ENCODE data around the gene C9orf85.
"Not testable (repeated sequence)": the region's sequence is repeated elsewhere in the genome, so short reads cannot be mapped to it uniquely, and the experiment has no call there.

Gene C9orf85

DNA sequence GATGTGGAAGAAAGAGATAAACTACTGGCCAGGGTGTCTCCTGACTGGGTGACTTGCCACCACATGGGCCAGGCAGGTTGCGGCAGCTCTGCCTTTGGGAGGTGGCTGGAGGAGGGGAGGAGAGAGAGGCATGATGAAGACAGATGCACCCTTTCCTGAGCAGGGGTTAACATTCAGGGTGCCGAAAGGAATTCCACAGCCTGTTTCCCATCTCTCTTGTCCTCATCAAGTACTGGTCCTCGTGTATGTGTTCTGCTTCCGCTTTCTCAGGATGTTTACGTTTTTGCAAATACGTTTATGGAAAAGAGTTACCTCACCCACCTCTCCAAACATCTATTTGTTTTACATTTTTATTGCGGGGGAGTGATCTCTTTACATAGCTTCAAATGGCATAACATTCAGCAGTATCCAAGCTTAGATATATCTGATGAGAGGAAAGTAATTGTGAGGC is 73.4 kb downstream of the C9orf85 start:
- no peaks in the 10 kb centered on the region for H3K9me3 ChIP-seq (ENCODE audit: control insufficient read depth, low read depth, low read length)
- no peak overlapping the region for H3K9ac ChIP-seq (ENCODE audit: low read length)
- H3K27ac ChIP-seq (ENCODE audit: low read length) = no peak overlapping the region
- H3K27me3 ChIP-seq (ENCODE audit: control insufficient read depth, insufficient read depth, low read length) = no peaks in the 10 kb centered on the region
- no peaks in the 10 kb centered on the region for H3K36me3 ChIP-seq (ENCODE audit: control insufficient read depth, low read depth, low read length)
- peaks cover 13% of the 10 kb centered on the region for H3K4me1 ChIP-seq (ENCODE audit: control insufficient read depth, low read depth, low read length)
- no peak overlapping the region for H3K4me3 ChIP-seq (ENCODE audit: low read length)

DNA sequence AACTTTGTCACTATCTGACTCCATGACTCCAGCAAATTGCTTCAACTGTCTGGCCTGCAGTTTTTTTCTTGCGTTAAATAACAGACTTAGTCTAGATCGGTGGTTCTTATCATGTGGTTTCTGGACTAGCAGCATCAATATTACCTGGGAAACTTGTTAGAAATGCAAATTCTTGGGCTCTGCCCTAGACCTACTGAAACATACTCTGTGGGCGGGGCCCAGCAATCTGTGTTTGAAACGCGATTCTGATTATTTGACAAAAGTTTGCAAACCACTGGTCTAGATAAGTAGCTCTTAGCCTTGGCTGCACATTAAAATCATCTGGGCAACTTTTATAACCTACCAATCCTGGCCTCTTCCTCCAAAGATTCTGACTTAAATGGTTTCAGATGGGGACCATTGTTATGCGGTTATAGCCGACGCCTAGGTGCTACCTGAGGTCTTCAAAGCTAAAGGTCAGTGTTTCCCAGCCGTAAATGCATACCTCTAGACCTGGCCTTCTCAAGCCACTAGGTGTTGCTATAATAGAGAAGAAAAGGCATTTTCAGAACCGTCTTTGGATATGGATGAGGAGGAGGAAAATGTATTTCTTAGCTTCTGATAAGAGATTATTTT is 74.0 kb downstream of the C9orf85 start:
- Histone ChIP-seq H3K27ac (ENCODE audit: low read length) (no peak overlapping the region), H3K4me3 (ENCODE audit: low read length) (no peak overlapping the region), H3K36me3 (ENCODE audit: control insufficient read depth, low read depth, low read length) (no peaks in the 10 kb centered on the region), H3K27me3 (ENCODE audit: control insufficient read depth, insufficient read depth, low read length) (no peaks in the 10 kb centered on the region), H3K4me1 (ENCODE audit: control insufficient read depth, low read depth, low read length) (peaks cover 13% of the 10 kb centered on the region), H3K9ac (ENCODE audit: low read length) (no peak overlapping the region), H3K9me3 (ENCODE audit: control insufficient read depth, low read depth, low read length) (no peaks in the 10 kb centered on the region)

DNA sequence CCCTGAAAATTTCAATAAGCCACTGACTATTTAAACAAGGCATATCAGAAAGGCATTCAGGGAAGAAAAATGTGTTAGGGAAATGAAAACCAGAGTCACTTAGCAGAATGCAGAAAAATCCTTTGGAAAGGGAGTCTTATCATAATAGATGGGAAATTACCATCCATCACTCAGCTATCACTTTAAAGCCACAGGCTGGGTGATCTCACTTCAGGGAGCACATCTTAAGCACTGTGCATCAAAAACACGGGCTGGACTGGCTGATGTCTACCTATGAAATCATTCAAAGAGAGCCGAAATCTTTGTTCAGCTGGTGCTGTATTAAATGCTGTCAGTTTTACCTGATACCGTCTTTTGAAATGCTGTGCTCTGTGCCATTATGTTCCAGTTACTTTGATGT is 75.5 kb downstream of the C9orf85 start:
- H3K9me3 ChIP-seq (ENCODE audit: control insufficient read depth, low read depth, low read length) = no peaks in the 10 kb centered on the region
- no peak overlapping the region for H3K27ac ChIP-seq (ENCODE audit: low read length)
- H3K36me3 ChIP-seq (ENCODE audit: control insufficient read depth, low read depth, low read length) = no peaks in the 10 kb centered on the region
- no peak overlapping the region for H3K4me3 ChIP-seq (ENCODE audit: low read length)
- H3K27me3 ChIP-seq (ENCODE audit: control insufficient read depth, insufficient read depth, low read length) = no peaks in the 10 kb centered on the region
- H3K4me1 ChIP-seq (ENCODE audit: control insufficient read depth, low read depth, low read length) = peaks cover 13% of the 10 kb centered on the region
- H3K9ac ChIP-seq (ENCODE audit: low read length) = no peak overlapping the region

DNA sequence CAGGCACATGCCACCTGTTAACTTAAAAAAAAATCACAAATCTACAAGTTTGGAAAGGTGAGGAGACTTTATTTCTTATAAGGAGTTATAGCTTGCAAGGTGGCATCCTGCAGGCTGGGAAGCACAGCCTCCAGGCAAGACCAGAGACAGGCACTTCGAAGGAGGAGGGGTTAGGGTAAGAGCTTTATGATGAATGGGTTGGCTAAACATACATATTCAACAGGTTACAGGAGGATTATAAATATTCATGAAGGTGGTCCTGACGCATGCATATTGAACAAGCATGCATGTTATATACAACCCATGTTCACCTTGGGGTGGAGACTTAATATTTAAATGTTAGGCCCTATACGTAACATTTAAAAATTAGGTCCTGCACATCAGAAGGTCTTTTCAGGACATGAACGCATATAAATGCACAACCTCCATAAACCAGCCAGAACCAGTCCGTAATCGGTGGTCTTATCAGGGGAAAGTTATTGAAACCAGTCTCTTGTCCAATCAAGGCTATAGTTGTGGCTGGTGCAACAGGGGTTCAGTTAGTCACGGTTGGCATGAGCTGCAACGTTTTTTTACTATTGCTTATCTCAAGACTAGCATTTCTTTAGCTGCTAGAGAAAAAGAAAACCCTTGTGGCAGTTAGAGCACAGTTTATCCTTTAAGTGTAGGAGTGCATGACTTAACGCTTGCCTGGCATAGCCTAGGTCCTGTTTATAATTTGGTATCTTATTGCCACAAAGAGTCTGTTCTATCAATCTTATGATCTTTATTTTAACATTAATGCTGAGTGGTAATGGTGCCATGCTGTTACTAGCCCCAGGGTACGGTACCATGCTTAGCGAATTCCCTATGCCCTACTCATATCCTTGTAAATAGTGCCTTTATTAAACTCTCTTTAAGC is 76.3 kb downstream of the C9orf85 start:
- no peaks in the 10 kb centered on the region for H3K9me3 ChIP-seq (ENCODE audit: control insufficient read depth, low read depth, low read length)
- H3K27ac ChIP-seq (ENCODE audit: low read length) = no peak overlapping the region

DNA sequence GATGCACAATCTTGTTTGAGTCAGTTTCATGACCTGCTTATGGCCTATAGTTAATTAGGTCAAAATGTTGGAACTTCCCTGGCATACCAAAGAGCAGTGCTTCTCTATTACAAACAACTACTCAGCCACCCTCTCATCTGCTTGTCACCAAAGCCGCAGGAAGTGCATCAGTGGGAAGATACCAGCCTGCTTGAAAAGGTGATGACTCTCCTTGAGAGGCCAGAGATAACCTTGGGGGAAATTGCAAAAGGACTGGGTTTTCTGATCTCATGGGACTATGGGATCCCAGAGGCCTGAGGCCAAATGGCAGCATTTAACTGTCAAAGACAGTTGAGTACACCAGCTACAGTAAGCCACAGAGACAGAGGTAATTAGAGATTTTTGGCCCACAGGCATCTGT is 79.0 kb downstream of the C9orf85 start:
- no peak overlapping the region for H3K4me3 ChIP-seq (ENCODE audit: low read length)
- no peaks in the 10 kb centered on the region for H3K27me3 ChIP-seq (ENCODE audit: control insufficient read depth, insufficient read depth, low read length)
- no peaks in the 10 kb centered on the region for H3K9me3 ChIP-seq (ENCODE audit: control insufficient read depth, low read depth, low read length)
- H3K27ac ChIP-seq (ENCODE audit: low read length) = no peak overlapping the region
- H3K4me1 ChIP-seq (ENCODE audit: control insufficient read depth, low read depth, low read length) = peaks cover under 1% of the 10 kb centered on the region
- H3K36me3 ChIP-seq (ENCODE audit: control insufficient read depth, low read depth, low read length) = no peaks in the 10 kb centered on the region
- no peak overlapping the region for H3K9ac ChIP-seq (ENCODE audit: low read length)

More for the DNA sequence above, 76.3 kb downstream of the C9orf85 start:
- H3K36me3 ChIP-seq (ENCODE audit: control insufficient read depth, low read depth, low read length) = no peaks in the 10 kb centered on the region
- no peak overlapping the region for H3K4me3 ChIP-seq (ENCODE audit: low read length)
- H3K4me1 ChIP-seq (ENCODE audit: control insufficient read depth, low read depth, low read length) = peaks cover 13% of the 10 kb centered on the region
- no peaks in the 10 kb centered on the region for H3K27me3 ChIP-seq (ENCODE audit: control insufficient read depth, insufficient read depth, low read length)
- no peak overlapping the region for H3K9ac ChIP-seq (ENCODE audit: low read length)

DNA sequence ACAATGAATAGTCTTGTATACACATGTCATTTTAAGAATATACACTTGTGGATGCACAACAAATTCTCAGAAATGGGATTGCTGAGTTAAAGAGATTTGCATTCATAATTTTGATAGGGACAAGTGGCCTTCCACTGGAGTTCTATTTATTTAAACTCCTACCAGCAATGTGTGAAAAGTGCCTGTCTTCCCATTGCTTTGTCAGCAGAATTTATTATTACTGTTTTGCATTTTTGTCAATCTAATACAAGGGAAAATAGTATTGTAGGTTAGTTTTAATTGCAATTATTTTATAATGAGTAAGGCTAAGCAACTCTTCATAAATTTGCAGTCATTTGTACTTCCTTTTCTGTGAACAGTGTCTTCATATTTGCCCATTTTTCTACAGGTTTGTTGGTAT is 94.0 kb downstream of the C9orf85 start:
- no peaks in the 10 kb centered on the region for H3K27me3 ChIP-seq (ENCODE audit: control insufficient read depth, insufficient read depth, low read length)
- H3K27ac ChIP-seq (ENCODE audit: low read length) = no peak overlapping the region
- no peak overlapping the region for H3K4me3 ChIP-seq (ENCODE audit: low read length)
- peaks cover 6% of the 10 kb centered on the region for H3K9me3 ChIP-seq (ENCODE audit: control insufficient read depth, low read depth, low read length)
- no peak overlapping the region for H3K9ac ChIP-seq (ENCODE audit: low read length)
- H3K36me3 ChIP-seq (ENCODE audit: control insufficient read depth, low read depth, low read length) = no peaks in the 10 kb centered on the region
- H3K4me1 ChIP-seq (ENCODE audit: control insufficient read depth, low read depth, low read length) = no peaks in the 10 kb centered on the region

DNA sequence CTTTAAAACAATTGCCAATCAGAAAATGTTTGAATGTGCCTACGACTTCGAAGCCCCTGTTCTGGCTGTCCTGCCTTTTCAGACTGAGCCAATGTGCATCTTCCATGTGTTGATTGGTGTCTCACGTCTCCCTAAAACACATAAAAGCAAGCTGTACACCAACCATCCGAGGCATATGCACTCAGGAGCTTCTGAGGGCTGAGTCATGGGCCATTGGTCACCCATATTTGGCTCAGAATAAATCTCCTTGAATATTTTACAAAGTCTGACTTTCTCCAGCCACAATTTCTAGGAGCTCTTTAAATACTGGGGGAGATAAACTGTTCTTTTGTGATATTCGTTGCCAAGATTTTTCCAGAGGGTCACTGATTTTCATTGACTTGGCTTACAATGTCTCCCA is 95.1 kb downstream of the C9orf85 start:
- H3K4me1 ChIP-seq (ENCODE audit: control insufficient read depth, low read depth, low read length) = no peaks in the 10 kb centered on the region
- H3K4me3 ChIP-seq (ENCODE audit: low read length) = no peak overlapping the region
- H3K9me3 ChIP-seq (ENCODE audit: control insufficient read depth, low read depth, low read length) = no peaks in the 10 kb centered on the region
- no peaks in the 10 kb centered on the region for H3K36me3 ChIP-seq (ENCODE audit: control insufficient read depth, low read depth, low read length)
- no peak overlapping the region for H3K27ac ChIP-seq (ENCODE audit: low read length)
- no peaks in the 10 kb centered on the region for H3K27me3 ChIP-seq (ENCODE audit: control insufficient read depth, insufficient read depth, low read length)
- no peak overlapping the region for H3K9ac ChIP-seq (ENCODE audit: low read length)

DNA sequence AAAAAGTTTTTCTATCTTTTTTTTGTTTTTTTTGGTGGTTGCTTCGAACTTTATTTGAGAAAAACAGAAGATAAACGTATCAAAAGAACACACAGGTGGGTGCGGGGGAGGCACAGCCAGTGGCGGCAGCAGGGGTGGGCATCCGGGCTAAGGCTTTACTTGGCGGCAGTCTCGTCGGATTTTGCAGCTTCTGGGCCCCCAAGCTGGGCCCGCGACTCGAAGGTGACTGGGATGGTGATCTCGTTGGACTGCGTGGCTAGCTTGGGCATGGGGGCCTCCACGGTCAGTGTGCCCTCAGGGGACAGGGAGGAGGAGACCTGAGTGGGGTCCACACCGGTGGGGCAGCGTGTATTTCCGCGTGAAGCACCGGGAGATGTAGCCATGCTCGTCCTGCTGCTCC is 96.3 kb downstream of the C9orf85 start:
- H3K9ac ChIP-seq (ENCODE audit: low read length); H3K27me3 ChIP-seq (ENCODE audit: control insufficient read depth, insufficient read depth, low read length): not testable (repeated sequence)

DNA sequence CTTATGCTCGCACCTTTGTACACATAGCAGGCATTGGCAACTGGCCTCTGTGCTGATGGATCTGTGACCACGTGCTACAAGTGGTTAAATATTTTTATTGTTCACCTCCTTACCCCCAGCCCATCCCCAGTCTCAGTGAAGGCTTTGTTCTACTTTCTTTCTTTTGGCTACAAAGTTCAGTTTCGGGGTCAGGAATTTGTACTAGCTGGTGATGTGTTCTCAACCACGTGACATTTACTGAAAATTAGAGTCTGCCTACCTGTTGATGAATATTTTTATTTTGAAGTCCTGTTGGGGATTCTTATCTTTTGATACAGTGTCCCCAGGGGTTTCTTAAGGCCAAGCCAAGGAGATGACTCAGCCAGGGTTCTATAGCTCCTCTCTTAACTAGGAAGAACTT is 101.2 kb downstream of the C9orf85 start:
- no peak overlapping the region for H3K9ac ChIP-seq (ENCODE audit: low read length)
- H3K9me3 ChIP-seq (ENCODE audit: control insufficient read depth, low read depth, low read length) = no peaks in the 10 kb centered on the region
- H3K36me3 ChIP-seq (ENCODE audit: control insufficient read depth, low read depth, low read length) = no peaks in the 10 kb centered on the region
- H3K27me3 ChIP-seq (ENCODE audit: control insufficient read depth, insufficient read depth, low read length) = no peaks in the 10 kb centered on the region
- no peak overlapping the region for H3K27ac ChIP-seq (ENCODE audit: low read length)
- no peaks in the 10 kb centered on the region for H3K4me1 ChIP-seq (ENCODE audit: control insufficient read depth, low read depth, low read length)
- H3K4me3 ChIP-seq (ENCODE audit: low read length) = no peak overlapping the region

More for the DNA sequence above, 96.3 kb downstream of the C9orf85 start:
- H3K36me3 ChIP-seq (ENCODE audit: control insufficient read depth, low read depth, low read length); H3K4me1 ChIP-seq (ENCODE audit: control insufficient read depth, low read depth, low read length); H3K27ac ChIP-seq (ENCODE audit: low read length); H3K9me3 ChIP-seq (ENCODE audit: control insufficient read depth, low read depth, low read length); H3K4me3 ChIP-seq (ENCODE audit: low read length): not testable (repeated sequence)

DNA sequence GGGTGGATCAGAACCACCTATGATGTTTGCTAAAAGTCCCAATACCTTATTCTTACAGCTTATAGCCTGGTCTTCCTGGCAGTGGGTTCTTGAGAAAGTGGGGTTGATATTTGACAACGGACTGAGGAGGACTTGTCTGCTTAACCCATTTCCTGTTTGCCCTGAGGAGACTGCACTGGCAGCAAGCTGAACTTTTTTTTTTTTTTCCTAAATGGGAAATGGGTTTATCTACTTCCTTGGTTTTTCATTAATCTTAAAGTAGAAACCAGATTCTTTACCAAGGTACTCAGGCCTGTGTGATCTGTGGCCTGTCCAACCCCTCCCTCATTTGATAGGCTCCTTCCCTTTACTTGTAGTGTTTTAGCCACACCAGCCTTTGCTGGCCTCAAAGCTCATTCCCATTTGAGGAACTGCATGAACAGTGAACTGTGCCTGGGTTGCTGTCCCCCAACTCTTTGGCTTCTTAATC is 101.9 kb downstream of the C9orf85 start:
- Histone ChIP-seq H3K9ac (ENCODE audit: low read length) (no peak overlapping the region), H3K36me3 (ENCODE audit: control insufficient read depth, low read depth, low read length) (no peaks in the 10 kb centered on the region), H3K9me3 (ENCODE audit: control insufficient read depth, low read depth, low read length) (no peaks in the 10 kb centered on the region), H3K4me3 (ENCODE audit: low read length) (no peak overlapping the region), H3K4me1 (ENCODE audit: control insufficient read depth, low read depth, low read length) (no peaks in the 10 kb centered on the region), H3K27ac (ENCODE audit: low read length) (no peak overlapping the region), H3K27me3 (ENCODE audit: control insufficient read depth, insufficient read depth, low read length) (no peaks in the 10 kb centered on the region)

DNA sequence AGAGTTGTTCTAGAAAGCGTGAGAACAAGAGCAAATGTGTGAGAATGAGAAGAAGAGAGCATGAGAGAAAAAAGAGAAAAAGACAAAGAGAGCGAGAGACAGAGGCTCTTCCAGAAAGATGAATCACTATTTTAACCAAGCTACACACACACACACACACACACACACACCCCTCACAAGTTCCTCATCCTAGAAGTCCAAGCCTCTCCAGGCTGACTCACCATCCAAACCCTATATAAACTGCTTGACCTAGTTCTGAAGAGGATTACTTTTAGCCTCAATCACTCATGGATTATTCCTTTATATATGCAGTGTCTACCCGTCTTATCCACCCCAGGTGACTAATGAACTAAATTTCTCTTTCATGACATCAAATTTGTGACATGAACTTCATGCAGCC is 111.4 kb downstream of the C9orf85 start:
- Histone ChIP-seq H3K9ac (ENCODE audit: low read length) (no peak overlapping the region), H3K9me3 (ENCODE audit: control insufficient read depth, low read depth, low read length) (no peaks in the 10 kb centered on the region), H3K27ac (ENCODE audit: low read length) (no peak overlapping the region), H3K27me3 (ENCODE audit: control insufficient read depth, insufficient read depth, low read length) (no peaks in the 10 kb centered on the region), H3K36me3 (ENCODE audit: control insufficient read depth, low read depth, low read length) (no peaks in the 10 kb centered on the region), H3K4me1 (ENCODE audit: control insufficient read depth, low read depth, low read length) (no peaks in the 10 kb centered on the region), H3K4me3 (ENCODE audit: low read length) (no peak overlapping the region)

All from iPS-18a (cell line).